Lower leg skin (tissue), 3 donors: ENCODE measurements around the gene DAB1.

ENCODE experiments used
- POLR2A ChIP-seq, 2 donors: fragments of 450-650 bp; IDR thresholded peaks; one replicate each; pipeline ENCODE4 v1.6.1; 2016 to 2017; ENCODE audit warnings: antibody characterized with exemption in 2 of 2, mild to moderate bottlenecking in 1 of 2, moderate library complexity in 1 of 2
- TF ChIP-seq, protein P1 (sequence below), 3 donors: fragments of 450-650 bp; IDR thresholded peaks; one replicate each; pipeline ENCODE4 v1.5.1; 2016; ENCODE audit warnings: antibody characterized with exemption in 3 of 3, mild to moderate bottlenecking in 3 of 3, moderate library complexity in 2 of 3

DNA sequence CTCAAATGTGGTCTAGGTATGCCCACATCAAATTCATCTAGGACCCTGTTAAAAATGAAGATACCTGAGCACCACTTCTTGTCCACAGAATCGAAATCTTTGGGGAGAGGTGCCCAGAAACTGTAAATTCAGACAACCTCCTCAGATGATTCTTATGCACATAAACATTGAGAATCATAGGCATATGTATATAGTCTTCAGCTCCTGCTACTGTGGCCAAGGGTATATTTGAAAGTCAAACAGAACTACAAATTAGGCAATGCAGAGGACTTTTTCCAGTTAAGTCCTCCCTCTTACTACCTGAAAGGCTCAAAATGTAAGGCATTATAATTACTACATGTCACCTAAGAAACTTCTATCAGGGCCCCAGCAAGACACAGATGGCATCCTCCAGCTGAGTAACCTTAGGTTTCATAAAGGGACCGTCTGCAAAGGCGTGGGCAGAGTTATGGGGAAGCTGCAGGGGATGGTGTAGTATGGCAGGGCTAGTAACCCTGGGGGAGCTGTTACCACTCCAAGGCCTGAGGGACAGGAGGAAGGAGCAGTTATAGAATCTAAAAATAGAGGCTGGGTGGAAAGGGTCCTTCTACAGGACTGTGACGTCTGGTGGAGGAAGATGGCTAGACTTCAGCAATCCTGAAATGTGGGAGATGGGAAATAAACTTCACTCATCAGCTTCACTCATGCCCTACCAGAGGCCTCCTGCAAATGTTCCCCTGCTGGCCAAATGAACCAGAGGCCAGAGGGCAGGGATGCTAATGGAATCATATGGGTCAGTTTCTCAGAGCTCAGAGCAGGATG, 46.3 kb downstream of the DAB1 start:
- TF ChIP-seq, protein P1, sequence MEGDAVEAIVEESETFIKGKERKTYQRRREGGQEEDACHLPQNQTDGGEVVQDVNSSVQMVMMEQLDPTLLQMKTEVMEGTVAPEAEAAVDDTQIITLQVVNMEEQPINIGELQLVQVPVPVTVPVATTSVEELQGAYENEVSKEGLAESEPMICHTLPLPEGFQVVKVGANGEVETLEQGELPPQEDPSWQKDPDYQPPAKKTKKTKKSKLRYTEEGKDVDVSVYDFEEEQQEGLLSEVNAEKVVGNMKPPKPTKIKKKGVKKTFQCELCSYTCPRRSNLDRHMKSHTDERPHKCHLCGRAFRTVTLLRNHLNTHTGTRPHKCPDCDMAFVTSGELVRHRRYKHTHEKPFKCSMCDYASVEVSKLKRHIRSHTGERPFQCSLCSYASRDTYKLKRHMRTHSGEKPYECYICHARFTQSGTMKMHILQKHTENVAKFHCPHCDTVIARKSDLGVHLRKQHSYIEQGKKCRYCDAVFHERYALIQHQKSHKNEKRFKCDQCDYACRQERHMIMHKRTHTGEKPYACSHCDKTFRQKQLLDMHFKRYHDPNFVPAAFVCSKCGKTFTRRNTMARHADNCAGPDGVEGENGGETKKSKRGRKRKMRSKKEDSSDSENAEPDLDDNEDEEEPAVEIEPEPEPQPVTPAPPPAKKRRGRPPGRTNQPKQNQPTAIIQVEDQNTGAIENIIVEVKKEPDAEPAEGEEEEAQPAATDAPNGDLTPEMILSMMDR (IDR thresholded peaks at IDR 0.05): no peak
- no peak for TF ChIP-seq POLR2A (IDR thresholded peaks at IDR 0.05)
